Activated T-helper 17 cell treated with anti-CD3 and anti-CD28 coated beads, Interleukin-2, amount 50 U/mL, for 72 hours (primary cell): ENCODE results near the gene MKRN2OS. TPM values are rescaled to one million over a fixed set of nuclear protein-coding genes. Genes with fewer than 3 reads are reported as not detected.

Experiments used
- ATAC-seq: fragments of 150-1000 bp; cut with Tn5 transposase; replicated peaks from 2 replicates; pipeline ENCODE4 v1.10.0; 2021; ENCODE audit warnings: mild to moderate bottlenecking, moderate library complexity
- H3K27ac Mint-ChIP-seq: one replicate; pipeline ENCODE4 v1.8.0; 2022; ENCODE audit warnings: mixed read lengths
- H3K27me3 Mint-ChIP-seq: one replicate; pipeline ENCODE4 v1.8.0; 2022; ENCODE audit warnings: mixed read lengths
- H3K36me3 Mint-ChIP-seq: one replicate; pipeline ENCODE4 v1.8.0; 2022; ENCODE audit warnings: low read depth, mild to moderate bottlenecking, mixed read lengths
- H3K4me1 Mint-ChIP-seq: one replicate; pipeline ENCODE4 v1.8.0; 2022; ENCODE audit warnings: mixed read lengths
- H3K4me3 Mint-ChIP-seq: one replicate; pipeline ENCODE4 v1.8.0; 2022; ENCODE audit warnings: mild to moderate bottlenecking, mixed read lengths
- H3K9me3 Mint-ChIP-seq: one replicate; pipeline ENCODE4 v1.8.0; 2022; ENCODE audit warnings: mixed read lengths
- total RNA-seq, 2 donors: library from RNA; stranded (reverse); gene quantifications; one replicate each; pipeline ENCODE4 v1.2.3, GENCODE V29; 2022

MKRN2OS gene
- total RNA-seq, 2 donors from 2014 or later: not detected

GRCh38 chr3:12513694-12514446 lies 31.4 kb downstream of the MKRN2OS start:
- Mint-ChIP-seq H3K4me1 (no peaks in the 10 kb centered on the region), H3K27me3 (no peaks in the 10 kb centered on the region), H3K27ac (peak overlapping the region; percentile 1), H3K36me3 (peaks cover 43% of the 10 kb centered on the region), H3K4me3 (no peak overlapping the region), H3K9me3 (no peaks in the 10 kb centered on the region)
- no peak for ATAC-seq

GRCh38 chr3:12512534-12513118 lies 32.7 kb downstream of the MKRN2OS start:
- H3K4me3 Mint-ChIP-seq: no peak overlapping the region
- H3K27me3 Mint-ChIP-seq: no peaks in the 10 kb centered on the region
- H3K9me3 Mint-ChIP-seq: no peaks in the 10 kb centered on the region
- H3K36me3 Mint-ChIP-seq: peaks cover 43% of the 10 kb centered on the region
- H3K27ac Mint-ChIP-seq: no peak overlapping the region
- H3K4me1 Mint-ChIP-seq: no peaks in the 10 kb centered on the region
- ATAC-seq: no peak

GRCh38 chr3:12509466-12509865 lies 35.8 kb downstream of the MKRN2OS start:
- peaks cover 70% of the 10 kb centered on the region for H3K36me3 Mint-ChIP-seq
- no peaks in the 10 kb centered on the region for H3K27me3 Mint-ChIP-seq
- no peaks in the 10 kb centered on the region for H3K4me1 Mint-ChIP-seq
- H3K27ac Mint-ChIP-seq: no peak overlapping the region
- no peak overlapping the region for H3K4me3 Mint-ChIP-seq
- H3K9me3 Mint-ChIP-seq: no peaks in the 10 kb centered on the region
- ATAC-seq: no peak

GRCh38 chr3:12508291-12508700 lies 37.0 kb downstream of the MKRN2OS start:
- Mint-ChIP-seq H3K27me3 (no peaks in the 10 kb centered on the region), H3K4me3 (no peak overlapping the region), H3K36me3 (peaks cover 70% of the 10 kb centered on the region), H3K9me3 (no peaks in the 10 kb centered on the region), H3K4me1 (no peaks in the 10 kb centered on the region), H3K27ac (peak overlapping the region; percentile 25)
- ATAC-seq: no peak

- Mint-ChIP-seq H3K4me3 (no peak overlapping the region), H3K36me3 (peaks cover 72% of the 10 kb centered on the region), H3K27ac (peak overlapping the region; percentile 25), H3K4me1 (no peaks in the 10 kb centered on the region), H3K9me3 (no peaks in the 10 kb centered on the region), H3K27me3 (no peaks in the 10 kb centered on the region)
- ATAC-seq: no peak
Measured at GRCh38 chr3:12507591-12508281, 37.6 kb downstream of the MKRN2OS start.

GRCh38 chr3:12506201-12506709 lies 39.0 kb downstream of the MKRN2OS start:
- no peak overlapping the region for H3K27ac Mint-ChIP-seq
- no peak overlapping the region for H3K4me3 Mint-ChIP-seq
- no peaks in the 10 kb centered on the region for H3K27me3 Mint-ChIP-seq
- H3K4me1 Mint-ChIP-seq: no peaks in the 10 kb centered on the region
- ATAC-seq: no peak
- peaks cover 79% of the 10 kb centered on the region for H3K36me3 Mint-ChIP-seq
- H3K9me3 Mint-ChIP-seq: no peaks in the 10 kb centered on the region

GRCh38 chr3:12503126-12503957 lies 42.0 kb downstream of the MKRN2OS start:
- no peak for ATAC-seq
- no peaks in the 10 kb centered on the region for H3K9me3 Mint-ChIP-seq
- peaks cover 89% of the 10 kb centered on the region for H3K36me3 Mint-ChIP-seq
- no peaks in the 10 kb centered on the region for H3K27me3 Mint-ChIP-seq
- no peaks in the 10 kb centered on the region for H3K4me1 Mint-ChIP-seq
- H3K27ac Mint-ChIP-seq: no peak overlapping the region
- no peak overlapping the region for H3K4me3 Mint-ChIP-seq

GRCh38 chr3:12501360-12502020 lies 43.8 kb downstream of the MKRN2OS start:
- Mint-ChIP-seq H3K9me3 (no peaks in the 10 kb centered on the region), H3K4me1 (no peaks in the 10 kb centered on the region), H3K4me3 (no peak overlapping the region), H3K27ac (no peak overlapping the region), H3K36me3 (peaks cover 89% of the 10 kb centered on the region), H3K27me3 (no peaks in the 10 kb centered on the region)
- no peak for ATAC-seq

GRCh38 chr3:12499474-12499873 lies 45.8 kb downstream of the MKRN2OS start:
- Mint-ChIP-seq H3K4me3 (no peak overlapping the region), H3K36me3 (peaks cover 86% of the 10 kb centered on the region), H3K4me1 (no peaks in the 10 kb centered on the region), H3K27me3 (no peaks in the 10 kb centered on the region), H3K9me3 (no peaks in the 10 kb centered on the region), H3K27ac (no peak overlapping the region)
- no peak for ATAC-seq

GRCh38 chr3:12496453-12496761 lies 48.9 kb downstream of the MKRN2OS start:
- ATAC-seq: no peak
- Mint-ChIP-seq H3K27me3 (no peaks in the 10 kb centered on the region), H3K4me1 (no peaks in the 10 kb centered on the region), H3K36me3 (peaks cover 87% of the 10 kb centered on the region), H3K9me3 (no peaks in the 10 kb centered on the region), H3K27ac (no peak overlapping the region), H3K4me3 (no peak overlapping the region)

GRCh38 chr3:12495749-12496452 lies 49.4 kb downstream of the MKRN2OS start:
- Mint-ChIP-seq H3K9me3 (no peaks in the 10 kb centered on the region), H3K4me3 (no peak overlapping the region), H3K27ac (no peak overlapping the region), H3K4me1 (no peaks in the 10 kb centered on the region), H3K27me3 (no peaks in the 10 kb centered on the region), H3K36me3 (peaks cover 87% of the 10 kb centered on the region)
- ATAC-seq: no peak

- Mint-ChIP-seq H3K4me1 (peaks cover 21% of the 10 kb centered on the region), H3K4me3 (no peak overlapping the region), H3K36me3 (peaks cover 78% of the 10 kb centered on the region), H3K27me3 (no peaks in the 10 kb centered on the region), H3K27ac (no peak overlapping the region), H3K9me3 (no peaks in the 10 kb centered on the region)
- no peak for ATAC-seq
Measured at GRCh38 chr3:12490547-12490946, 54.8 kb downstream of the MKRN2OS start.

- Mint-ChIP-seq H3K4me3 (no peak overlapping the region), H3K27ac (no peak overlapping the region), H3K36me3 (peaks cover 73% of the 10 kb centered on the region), H3K27me3 (no peaks in the 10 kb centered on the region), H3K4me1 (peaks cover 28% of the 10 kb centered on the region), H3K9me3 (no peaks in the 10 kb centered on the region)
- no peak for ATAC-seq
Measured at GRCh38 chr3:12489832-12490231, 55.5 kb downstream of the MKRN2OS start.
